Left lung (tissue), 10 donors: Measurements from ENCODE around the gene MRTFB. TPM values are rescaled to one million over a fixed set of nuclear protein-coding genes. Genes with fewer than 3 reads are reported as not detected.
A peak's percentile ranks its signal among the peaks of the same experiment; 100 is the strongest.

ENCODE experiments used
- ATAC-seq: fragments of 200-7000 bp; cut with Tn5 transposase; one replicate; pipeline ENCODE4 v1.9.1; 2020; ENCODE audit warnings: moderate library complexity
- DNase-seq, 4 donors: peaks; one replicate each; pipeline ENCODE4 v3.0.0-alpha.2; 2013 to 2020
- H3K27ac ChIP-seq, 2 donors: fragments of 200-600 bp; sonication (generic) in 1 of 2; one replicate each; pipeline versions ENCODE4 v1.5.0 to v1.8.0; 2020 to 2021
- H3K27me3 ChIP-seq, 2 donors: fragments of 200-600 bp; sonication (generic) in 1 of 2; one replicate each; pipeline versions ENCODE4 v1.5.0 to v1.8.0; 2020 to 2021
- H3K36me3 ChIP-seq, 2 donors: fragments of 200-600 bp; sonication (generic) in 1 of 2; one replicate each; pipeline versions ENCODE4 v1.5.0 to v1.8.0; 2020 to 2021
- H3K4me1 ChIP-seq, 2 donors: fragments of 200-600 bp; one replicate each; pipeline ENCODE4 v1.8.0; 2021
- H3K4me3 ChIP-seq, 2 donors: fragments of 200-600 bp; sonication (generic) in 1 of 2; one replicate each; pipeline versions ENCODE4 v1.5.0 to v1.8.0; 2020 to 2021; ENCODE audit warnings: mild to moderate bottlenecking in 1 of 2
- H3K9me3 ChIP-seq, 2 donors: fragments of 200-600 bp; sonication (generic) in 1 of 2; one replicate each; pipeline versions ENCODE4 v1.5.0 to v1.8.0; 2020 to 2021
- CTCF ChIP-seq, 2 donors: fragments of 200-600 bp; sonication (generic) in 1 of 2; IDR thresholded peaks; one replicate each; pipeline versions ENCODE4 v1.5.0 to v1.8.0; 2021; ENCODE audit warnings: antibody characterized with exemption in 2 of 2
- intact Hi-C, 2 donors: fragments of 100-400 bp; cut with DNase I; formaldehyde crosslinking; loops; one replicate each; pipeline versions ENCODE4 v1.11.2 to v1.14.2; 2022
- polyA plus RNA-seq, 6 donors: library from polyadenylated mRNA; unstranded; fragments of 120-200 nt; gene quantifications; one replicate each; pipeline ENCODE4 v1.2.1, GENCODE V29; 2013; ENCODE audit not compliant: insufficient read length in 6 of 6
- total RNA-seq, 2 donors: library from RNA; stranded (reverse); fragmentation: NEBNext Ultra II Directional; extraction: Animal tissue kit (Norgen Biotek cat#: 25700); gene quantifications; one replicate each; pipeline ENCODE4 v1.2.1, GENCODE V29; 2021
- donor health status: DM: no; HTN: yes; CAD: no.
- donor health status: DM: no; HTN: no; CAD: no.

MRTFB gene
- total and polyA plus RNA-seq, 8 donors = 34.4 to 48.9 (median 36.7) TPM

- peaks cover 8 to 28% of the 10 kb centered on the region in 2 donors for H3K4me1 ChIP-seq
- ATAC-seq = peak; percentile 91
- peak overlapping the region; percentile 54 to 57 for H3K27ac ChIP-seq
- H3K4me3 ChIP-seq = no peak overlapping the region
- no peaks in the 10 kb centered on the region for H3K27me3 ChIP-seq
- intact Hi-C loops = no loop called here
- no peaks in the 10 kb centered on the region for H3K9me3 ChIP-seq
- TF ChIP-seq CTCF (IDR thresholded peaks at IDR 0.05) = no peak
- DNase-seq = peak in 2 of 4 donors; percentile 33 to 74
- no peaks in the 10 kb centered on the region for H3K36me3 ChIP-seq
Measured at GRCh38 chr16:14097182-14097959, 26.3 kb downstream of the MRTFB start.

GRCh38 chr16:14098081-14098480 is 27.0 kb downstream of the MRTFB start:
- ATAC-seq = peak; percentile 7
- peak overlapping the region; percentile 34 to 57 for H3K27ac ChIP-seq
- intact Hi-C loops = no loop called here

GRCh38 chr16:14100825-14101224 is 29.7 kb downstream of the MRTFB start:
- no peak for ATAC-seq
- DNase-seq = no peak
- H3K27me3 ChIP-seq = no peaks in the 10 kb centered on the region
- no peaks in the 10 kb centered on the region for H3K36me3 ChIP-seq
- no peak overlapping the region for H3K27ac ChIP-seq
- intact Hi-C loops = no loop called here
- peaks cover 22 to 46% of the 10 kb centered on the region in 2 donors for H3K4me1 ChIP-seq
- H3K9me3 ChIP-seq = no peaks in the 10 kb centered on the region
- H3K4me3 ChIP-seq = no peak overlapping the region
- no peak for TF ChIP-seq CTCF (IDR thresholded peaks at IDR 0.05)

More at GRCh38 chr16:14098081-14098480, 27.0 kb downstream of the MRTFB start:
- Histone ChIP-seq H3K36me3 (no peaks in the 10 kb centered on the region), H3K4me3 (no peak overlapping the region), H3K27me3 (no peaks in the 10 kb centered on the region), H3K4me1 (peaks cover 12 to 33% of the 10 kb centered on the region in 2 donors), H3K9me3 (no peaks in the 10 kb centered on the region)
- no peak for TF ChIP-seq CTCF (IDR thresholded peaks at IDR 0.05)
- DNase-seq = no peak

- Histone ChIP-seq H3K9me3 (no peaks in the 10 kb centered on the region), H3K27me3 (no peaks in the 10 kb centered on the region), H3K4me3 (no peak overlapping the region), H3K4me1 (peaks cover 25 to 46% of the 10 kb centered on the region in 2 donors), H3K27ac (no peak overlapping the region), H3K36me3 (no peaks in the 10 kb centered on the region)
- intact Hi-C loops = no loop called here
- DNase-seq (no peak), ATAC-seq (no peak)
- TF ChIP-seq CTCF (IDR thresholded peaks at IDR 0.05) = no peak
Measured at GRCh38 chr16:14101415-14101814, 30.3 kb downstream of the MRTFB start.

- TF ChIP-seq CTCF (IDR thresholded peaks at IDR 0.05) = no peak
- peak overlapping the region in 1 of 2 donors; percentile 20 for H3K27ac ChIP-seq
Measured at GRCh38 chr16:14102925-14103720, 32.0 kb downstream of the MRTFB start.

More at GRCh38 chr16:14102925-14103720, 32.0 kb downstream of the MRTFB start:
- DNase-seq (no peak), ATAC-seq (peak; percentile 35)
- Histone ChIP-seq H3K4me3 (no peak overlapping the region), H3K9me3 (no peaks in the 10 kb centered on the region), H3K4me1 (peaks cover 25 to 38% of the 10 kb centered on the region in 2 donors), H3K36me3 (no peaks in the 10 kb centered on the region), H3K27me3 (no peaks in the 10 kb centered on the region)
- intact Hi-C loops = no loop called here
